HepG2 (cell line): ENCODE measurements around the gene FCN3. TPM values are rescaled to one million over a fixed set of nuclear protein-coding genes. Genes with fewer than 3 reads are reported as not detected.

Experiments
- CBX1 ChIP-seq: IDR thresholded peaks from one replicate; pipeline ENCODE4 v1.6.1; 2016; ENCODE audit warnings: antibody characterized with exemption, low read depth
- FLYWCH1 ChIP-seq: sonication (generic); formaldehyde crosslinking; IDR thresholded peaks from 2 replicates; pipeline ENCODE4 v1.8.1; 2023; ENCODE audit warnings: mild to moderate bottlenecking, missing genetic modification reagents
- HNF4G ChIP-seq, 2 experiments: sonication (generic) in 1 of 2; formaldehyde crosslinking in 1 of 2; IDR thresholded peaks; 2 replicates each; pipeline versions ENCODE4 v1.4.0 to v1.6.1; 2011 to 2020; ENCODE audit warnings: borderline replicate concordance in 2 of 2, low read depth in 2 of 2, mild to moderate bottlenecking in 2 of 2, low read length in 1 of 2, missing genetic modification reagents in 1 of 2, moderate library complexity in 1 of 2
- POLR2G ChIP-seq: fragments of 200-400 bp; formaldehyde crosslinking; IDR thresholded peaks from 2 replicates; pipeline ENCODE4 v1.6.1; 2018; ENCODE audit warnings: mild to moderate bottlenecking, low read depth, low read length, moderate library complexity
- REST ChIP-seq, 2 experiments: IDR thresholded peaks; 2 replicates each; pipeline ENCODE4 v1.6.1; 2011 to 2012; ENCODE audit warnings: low read length in 2 of 2, borderline replicate concordance in 1 of 2, low read depth in 1 of 2, mild to moderate bottlenecking in 1 of 2, moderate library complexity in 1 of 2
- ZNF234 ChIP-seq: sonication (generic); formaldehyde crosslinking; conservative IDR thresholded peaks from 2 replicates; pipeline ENCODE4 v1.5.1; 2020; ENCODE audit warnings: mild to moderate bottlenecking, missing genetic modification reagents
- ZNF34 ChIP-seq: sonication (generic); formaldehyde crosslinking; IDR thresholded peaks from 2 replicates; pipeline ENCODE4 v1.4.0; 2020; ENCODE audit warnings: mild to moderate bottlenecking, missing genetic modification reagents, borderline replicate concordance
- ZNF430 ChIP-seq: sonication (generic); formaldehyde crosslinking; IDR thresholded peaks from 2 replicates; pipeline ENCODE4 v1.9.0; 2021; ENCODE audit warnings: mild to moderate bottlenecking, missing genetic modification reagents
- ZNF446 ChIP-seq: sonication (generic); formaldehyde crosslinking; IDR thresholded peaks from 2 replicates; pipeline ENCODE4 v1.5.0; 2020; ENCODE audit warnings: mild to moderate bottlenecking, missing genetic modification reagents
- ZNF501 ChIP-seq: sonication (generic); formaldehyde crosslinking; IDR thresholded peaks from 2 replicates; pipeline ENCODE4 v1.5.1; 2020; ENCODE audit warnings: mild to moderate bottlenecking, moderate library complexity, missing genetic modification reagents
- ZNF605 ChIP-seq: sonication (generic); formaldehyde crosslinking; IDR thresholded peaks from 2 replicates; pipeline ENCODE4 v1.8.0; 2022; ENCODE audit warnings: mild to moderate bottlenecking, missing genetic modification reagents
- ZNF83 ChIP-seq: sonication (generic); formaldehyde crosslinking; IDR thresholded peaks from 2 replicates; pipeline ENCODE4 v1.4.0; 2020; ENCODE audit warnings: missing genetic modification reagents, mild to moderate bottlenecking, borderline replicate concordance
- polyA plus RNA-seq, 8 experiments: library from polyadenylated mRNA; depleted of rRNA in 3 of 8; stranded (reverse) in 7 of 8; unstranded in 1 of 8; fragments of >200 nt; fragmentation: Illumina TruSeq in 4 of 8; extraction: Trizol in 4 of 8; gene quantifications; 2 replicates each; pipeline versions ENCODE4 v1.2.1 to v1.2.3, GENCODE V29; 2011 to 2016; ENCODE audit warnings: low read depth in 4 of 8, missing spikeins in 1 of 8, mixed read lengths in 1 of 8; ENCODE audit not compliant: insufficient read depth in 1 of 8
- total RNA-seq, 5 experiments: library from RNA; depleted of rRNA; stranded (reverse); fragments of >200 nt; fragmentation: Illumina TruSeq; extraction: Trizol; gene quantifications; 2 replicates each; pipeline ENCODE4 v1.2.3, GENCODE V29; 2016; ENCODE audit warnings: low read depth in 1 of 5
- TF ChIP-seq, protein P1 (sequence below): sonication (generic); formaldehyde crosslinking; IDR thresholded peaks from 2 replicates; pipeline ENCODE4; 2020; ENCODE audit warnings: missing genetic modification reagents, mild to moderate bottlenecking, borderline replicate concordance
- TF ChIP-seq, protein P2 (sequence below): sonication (generic); formaldehyde crosslinking; IDR thresholded peaks from 2 replicates; pipeline ENCODE4 v1.9.0; 2021; ENCODE audit warnings: missing genetic modification reagents, mild to moderate bottlenecking, borderline replicate concordance
- TF ChIP-seq, protein P3 (sequence below): sonication (generic); formaldehyde crosslinking; IDR thresholded peaks from 2 replicates; pipeline ENCODE4 v1.9.0; 2022; ENCODE audit warnings: missing genetic modification reagents, mild to moderate bottlenecking, borderline replicate concordance

The FCN3 gene
- total and polyA plus RNA-seq, 2 of the 13 experiments (the other 11 are each of a cell fraction or from before 2014, with no cell fraction given) = not detected

- TF ChIP-seq, protein P1, sequence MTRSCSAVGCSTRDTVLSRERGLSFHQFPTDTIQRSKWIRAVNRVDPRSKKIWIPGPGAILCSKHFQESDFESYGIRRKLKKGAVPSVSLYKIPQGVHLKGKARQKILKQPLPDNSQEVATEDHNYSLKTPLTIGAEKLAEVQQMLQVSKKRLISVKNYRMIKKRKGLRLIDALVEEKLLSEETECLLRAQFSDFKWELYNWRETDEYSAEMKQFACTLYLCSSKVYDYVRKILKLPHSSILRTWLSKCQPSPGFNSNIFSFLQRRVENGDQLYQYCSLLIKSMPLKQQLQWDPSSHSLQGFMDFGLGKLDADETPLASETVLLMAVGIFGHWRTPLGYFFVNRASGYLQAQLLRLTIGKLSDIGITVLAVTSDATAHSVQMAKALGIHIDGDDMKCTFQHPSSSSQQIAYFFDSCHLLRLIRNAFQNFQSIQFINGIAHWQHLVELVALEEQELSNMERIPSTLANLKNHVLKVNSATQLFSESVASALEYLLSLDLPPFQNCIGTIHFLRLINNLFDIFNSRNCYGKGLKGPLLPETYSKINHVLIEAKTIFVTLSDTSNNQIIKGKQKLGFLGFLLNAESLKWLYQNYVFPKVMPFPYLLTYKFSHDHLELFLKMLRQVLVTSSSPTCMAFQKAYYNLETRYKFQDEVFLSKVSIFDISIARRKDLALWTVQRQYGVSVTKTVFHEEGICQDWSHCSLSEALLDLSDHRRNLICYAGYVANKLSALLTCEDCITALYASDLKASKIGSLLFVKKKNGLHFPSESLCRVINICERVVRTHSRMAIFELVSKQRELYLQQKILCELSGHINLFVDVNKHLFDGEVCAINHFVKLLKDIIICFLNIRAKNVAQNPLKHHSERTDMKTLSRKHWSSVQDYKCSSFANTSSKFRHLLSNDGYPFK = no peak
- TF ChIP-seq FLYWCH1 (CRISPR knock-in tag) (no peak), ZNF605 (CRISPR knock-in tag) (peak; percentile 84), POLR2G (peak; percentile 61), ZNF83 (CRISPR knock-in tag) (no peak), ZNF501 (CRISPR knock-in tag) (no peak; the same call in 1 of the 2 replicates), ZNF446 (CRISPR knock-in tag) (no peak), REST (IDR thresholded peaks at IDR 0.05; ENCODE audit: borderline replicate concordance in 1 of 2, low read depth in 1 of 2, low read length in 2 of 2) (no peak), CBX1 (no peak), HNF4G (IDR thresholded peaks at IDR 0.05; ENCODE audit: borderline replicate concordance, low read depth, low read length) (no peak), HNF4G (CRISPR knock-in tag; IDR thresholded peaks at IDR 0.05; ENCODE audit: borderline replicate concordance, low read depth) (no peak), ZNF430 (CRISPR knock-in tag) (peak; percentile 69; the same call in 1 of the 2 replicates), ZNF234 (CRISPR knock-in tag) (no peak), ZNF34 (CRISPR knock-in tag) (no peak)
- TF ChIP-seq, protein P2, sequence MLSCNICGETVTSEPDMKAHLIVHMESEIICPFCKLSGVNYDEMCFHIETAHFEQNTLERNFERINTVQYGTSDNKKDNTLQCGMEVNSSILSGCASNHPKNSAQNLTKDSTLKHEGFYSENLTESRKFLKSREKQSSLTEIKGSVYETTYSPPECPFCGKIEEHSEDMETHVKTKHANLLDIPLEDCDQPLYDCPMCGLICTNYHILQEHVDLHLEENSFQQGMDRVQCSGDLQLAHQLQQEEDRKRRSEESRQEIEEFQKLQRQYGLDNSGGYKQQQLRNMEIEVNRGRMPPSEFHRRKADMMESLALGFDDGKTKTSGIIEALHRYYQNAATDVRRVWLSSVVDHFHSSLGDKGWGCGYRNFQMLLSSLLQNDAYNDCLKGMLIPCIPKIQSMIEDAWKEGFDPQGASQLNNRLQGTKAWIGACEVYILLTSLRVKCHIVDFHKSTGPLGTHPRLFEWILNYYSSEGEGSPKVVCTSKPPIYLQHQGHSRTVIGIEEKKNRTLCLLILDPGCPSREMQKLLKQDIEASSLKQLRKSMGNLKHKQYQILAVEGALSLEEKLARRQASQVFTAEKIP = no peak
- TF ChIP-seq, protein P3, sequence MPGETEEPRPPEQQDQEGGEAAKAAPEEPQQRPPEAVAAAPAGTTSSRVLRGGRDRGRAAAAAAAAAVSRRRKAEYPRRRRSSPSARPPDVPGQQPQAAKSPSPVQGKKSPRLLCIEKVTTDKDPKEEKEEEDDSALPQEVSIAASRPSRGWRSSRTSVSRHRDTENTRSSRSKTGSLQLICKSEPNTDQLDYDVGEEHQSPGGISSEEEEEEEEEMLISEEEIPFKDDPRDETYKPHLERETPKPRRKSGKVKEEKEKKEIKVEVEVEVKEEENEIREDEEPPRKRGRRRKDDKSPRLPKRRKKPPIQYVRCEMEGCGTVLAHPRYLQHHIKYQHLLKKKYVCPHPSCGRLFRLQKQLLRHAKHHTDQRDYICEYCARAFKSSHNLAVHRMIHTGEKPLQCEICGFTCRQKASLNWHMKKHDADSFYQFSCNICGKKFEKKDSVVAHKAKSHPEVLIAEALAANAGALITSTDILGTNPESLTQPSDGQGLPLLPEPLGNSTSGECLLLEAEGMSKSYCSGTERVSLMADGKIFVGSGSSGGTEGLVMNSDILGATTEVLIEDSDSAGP (CRISPR knock-in tag) = peak; percentile 93
Observed at GRCh38 chr1:27341525-27342252, 32.9 kb downstream of the FCN3 start, which contains the start of gene SYTL1 (continued).
